ENCODE results near the gene PNRC1.
A peak's percentile ranks its signal among the peaks of the same experiment; 100 is the strongest.
"Not testable (repeated sequence)": the region's sequence is repeated elsewhere in the genome, so short reads cannot be mapped to it uniquely, and the experiment has no call there.

Gene PNRC1

GRCh38 chr6:89080281-89081128, at the start of gene PNRC1:
Gene PNRC1 (plus strand): TSS chr6:89080751. CDS start chr6:89080895, 144 bp downstream.
- DNase-seq (ENCODE audit: low spot score), result peak; percentile 98

GRCh38 chr6:89032599-89032998, 48.0 kb upstream of the PNRC1 start:
- no peak for DNase-seq (ENCODE audit: low spot score)

- no peak for DNase-seq (ENCODE audit: low spot score)
Observed at GRCh38 chr6:89033461-89033860, 47.1 kb upstream of the PNRC1 start.

GRCh38 chr6:89034116-89034515, 46.4 kb upstream of the PNRC1 start:
- not testable (repeated sequence) for DNase-seq (ENCODE audit: low spot score)

- DNase-seq (ENCODE audit: low spot score), result peak; percentile 68
Observed at GRCh38 chr6:89034586-89035251, 45.8 kb upstream of the PNRC1 start.

- peak; percentile 86 for DNase-seq (ENCODE audit: low spot score)
Observed at GRCh38 chr6:89035252-89036101, 45.1 kb upstream of the PNRC1 start.

- DNase-seq (ENCODE audit: low spot score), result no peak
Observed at GRCh38 chr6:89037141-89037900, 43.2 kb upstream of the PNRC1 start.

- DNase-seq (ENCODE audit: low spot score), result not testable (repeated sequence)
Observed at GRCh38 chr6:89037901-89038293, 42.7 kb upstream of the PNRC1 start.

GRCh38 chr6:89042664-89043063, 37.9 kb upstream of the PNRC1 start:
- DNase-seq (ENCODE audit: low spot score), result no peak

- no peak for DNase-seq (ENCODE audit: low spot score)
Observed at GRCh38 chr6:89044328-89045010, 36.1 kb upstream of the PNRC1 start.

GRCh38 chr6:89045011-89045387, 35.6 kb upstream of the PNRC1 start:
- no peak for DNase-seq (ENCODE audit: low spot score)

- DNase-seq (ENCODE audit: low spot score), result peak; percentile 22
Observed at GRCh38 chr6:89045576-89045975, 35.0 kb upstream of the PNRC1 start.

- no peak for DNase-seq (ENCODE audit: low spot score)
Observed at GRCh38 chr6:89047473-89047872, 33.1 kb upstream of the PNRC1 start.

- no peak for DNase-seq (ENCODE audit: low spot score)
Observed at GRCh38 chr6:89048288-89048923, 32.1 kb upstream of the PNRC1 start.

GRCh38 chr6:89048985-89049384, 31.6 kb upstream of the PNRC1 start:
- no peak for DNase-seq (ENCODE audit: low spot score)

- DNase-seq (ENCODE audit: low spot score), result peak; percentile 47
Observed at GRCh38 chr6:89050155-89050554, 30.4 kb upstream of the PNRC1 start.

GRCh38 chr6:89050697-89051096, 29.9 kb upstream of the PNRC1 start:
- no peak for DNase-seq (ENCODE audit: low spot score)

- DNase-seq (ENCODE audit: low spot score), result no peak
Observed at GRCh38 chr6:89051676-89052075, 28.9 kb upstream of the PNRC1 start.

GRCh38 chr6:89054208-89054607, 26.3 kb upstream of the PNRC1 start:
- DNase-seq (ENCODE audit: low spot score), result no peak

GRCh38 chr6:89057759-89058158, 22.8 kb upstream of the PNRC1 start:
- no peak for DNase-seq (ENCODE audit: low spot score)

- DNase-seq (ENCODE audit: low spot score), result peak; percentile 17
Observed at GRCh38 chr6:89058627-89059026, 21.9 kb upstream of the PNRC1 start.
